ENCODE data around the gene ANGPTL4.
"Not testable (repeated sequence)": the region's sequence is repeated elsewhere in the genome, so short reads cannot be mapped to it uniquely, and the experiment has no call there.

The ANGPTL4 gene

GRCh38 chr19:8334458-8335342 is 29.3 kb upstream of the ANGPTL4 start:
- DNase-seq, result no peak

GRCh38 chr19:8335343-8336071 is 28.4 kb upstream of the ANGPTL4 start:
- no peak for DNase-seq

- no peak for DNase-seq
Measured at GRCh38 chr19:8336072-8336569, 27.8 kb upstream of the ANGPTL4 start.

GRCh38 chr19:8336660-8337059 is 27.3 kb upstream of the ANGPTL4 start:
- no peak for DNase-seq

GRCh38 chr19:8337728-8338127 is 26.2 kb upstream of the ANGPTL4 start:
- DNase-seq, result no peak

- no peak for DNase-seq
Measured at GRCh38 chr19:8338835-8339234, 25.1 kb upstream of the ANGPTL4 start.

GRCh38 chr19:8340341-8341096 is 23.4 kb upstream of the ANGPTL4 start:
- no peak for DNase-seq

GRCh38 chr19:8341504-8341903 is 22.5 kb upstream of the ANGPTL4 start:
- DNase-seq, result not testable (repeated sequence)

- no peak for DNase-seq
Measured at GRCh38 chr19:8342316-8342683, 21.7 kb upstream of the ANGPTL4 start.

- DNase-seq, result peak; percentile 54 to 87 (median 82)
Measured at GRCh38 chr19:8342684-8343482, 21.1 kb upstream of the ANGPTL4 start, which contains the start of gene KANK3. KANK3 (minus strand) TSS chr19:8343262; CDS start chr19:8337828, 5,434 bp downstream.

GRCh38 chr19:8343483-8343844 is 20.5 kb upstream of the ANGPTL4 start:
- DNase-seq, result no peak

- DNase-seq, result not testable (repeated sequence)
Measured at GRCh38 chr19:8349629-8350372, 14.2 kb upstream of the ANGPTL4 start.

GRCh38 chr19:8352134-8352827 is 11.7 kb upstream of the ANGPTL4 start:
- no peak for DNase-seq

- DNase-seq, result not testable (repeated sequence)
Measured at GRCh38 chr19:8352845-8353244, 11.1 kb upstream of the ANGPTL4 start.

GRCh38 chr19:8355631-8356402 is 8.1 kb upstream of the ANGPTL4 start:
- DNase-seq, result no peak

- DNase-seq, result no peak
Measured at GRCh38 chr19:8357007-8357521, 6.9 kb upstream of the ANGPTL4 start.

- DNase-seq, result no peak
Measured at GRCh38 chr19:8358948-8359347, 5.0 kb upstream of the ANGPTL4 start.

GRCh38 chr19:8360196-8360595 is 3.8 kb upstream of the ANGPTL4 start:
- DNase-seq, result no peak

- no peak for DNase-seq
Measured at GRCh38 chr19:8361921-8362793, 1.8 kb upstream of the ANGPTL4 start.
